Right cardiac atrium (tissue), 5 donors: ENCODE data around the gene PGLYRP4. TPM values are rescaled to one million over a fixed set of nuclear protein-coding genes. Genes with fewer than 3 reads are reported as not detected.
"Not testable (repeated sequence)": the region's sequence is repeated elsewhere in the genome, so short reads cannot be mapped to it uniquely, and the experiment has no call there.

Experiments used
- ATAC-seq, 2 donors: fragments of 200-7000 bp; cut with Tn5 transposase; one replicate each; pipeline versions ENCODE4 v1.8.0 to v1.9.1; 2020; ENCODE audit warnings: moderate library complexity in 2 of 2, mild to moderate bottlenecking in 1 of 2
- DNase-seq, 3 donors: peaks; one replicate each; pipeline ENCODE4 v3.0.0-alpha.2; 2020
- H3K27ac ChIP-seq: one replicate; pipeline ENCODE4 v1.5.1; 2013; ENCODE audit warnings: mild to moderate bottlenecking, low read length, control low read depth, moderate library complexity
- H3K27me3 ChIP-seq: one replicate; pipeline ENCODE4 v1.6.1; 2013; ENCODE audit not compliant: control insufficient read depth, insufficient read depth
- H3K4me1 ChIP-seq: one replicate; pipeline ENCODE4 v1.6.1; 2013; ENCODE audit warnings: low read length; ENCODE audit not compliant: control insufficient read depth, insufficient read depth
- H3K4me3 ChIP-seq: one replicate; pipeline ENCODE4 v1.5.1; 2013; ENCODE audit warnings: low read length, control low read depth
- H3K9me3 ChIP-seq: one replicate; pipeline ENCODE4 v1.6.1; 2013; ENCODE audit warnings: low read length; ENCODE audit not compliant: control insufficient read depth
- WGBS: extraction: QIAGEN DNeasy Blood & Tissue Kit; methylation state at CpG from one replicate; pipeline ENCODE4 v1.1.7; 2013; 5-methylcytosine and 5-hydroxymethylcytosine counted together
- intact Hi-C, 4 donors: fragments of 100-400 bp; cut with DNase I; formaldehyde crosslinking; loops; one replicate each; pipeline versions ENCODE4 v1.11.0 to v1.14.0; 2022 to 2023
- polyA plus RNA-seq: library from polyadenylated mRNA; stranded (reverse); fragments of 200-250 nt; gene quantifications from one replicate; pipeline ENCODE4 v1.2.3, GENCODE V29; 2013
- total RNA-seq, 4 donors: library from RNA; stranded (reverse); fragmentation: NEBNext Ultra II Directional; extraction: Animal tissue kit (Norgen Biotek cat#: 25700); gene quantifications; one replicate each; pipeline ENCODE4 v1.2.1, GENCODE V29; 2021
- donor health status: healthy with polysubstance abuse.
- donor health status: DM: no; HTN: yes; CAD: no.
- donor health status: DM: no; HTN: no; CAD: no.
- donor health status: DM: no; HTN: yes; CAD: no; lungs with severe emphysema.
- donor health status: DM: yes; HTN: yes; CAD: no.

Gene PGLYRP4
- total and polyA plus RNA-seq, 5 donors, result not detected

GRCh38 chr1:153355445-153356071 is 6.9 kb upstream of the PGLYRP4 start:
- WGBS, result 47% methylated on average over 10 of the region's 10 CpGs
- intact Hi-C loops, result no loop called here

GRCh38 chr1:153354515-153355193 is 6.0 kb upstream of the PGLYRP4 start:
- DNase-seq (no peak), ATAC-seq (no peak)
- Histone ChIP-seq H3K4me3 (no peak overlapping the region), H3K9me3 (no peaks in the 10 kb centered on the region), H3K4me1 (no peaks in the 10 kb centered on the region), H3K27ac (no peak overlapping the region), H3K27me3 (no peaks in the 10 kb centered on the region)
- intact Hi-C loops, result loop anchor here in 1 of 4 donors (5.0 kb wide), 1 partner anchor 143 kb away; no protein-coding TSS in a partner anchor
- WGBS, result 74% methylated on average over 8 of the region's 8 CpGs

More at GRCh38 chr1:153355445-153356071, 6.9 kb upstream of the PGLYRP4 start:
- DNase-seq (peak; percentile 54 to 79 (median 73)), ATAC-seq (peak; percentile 47 to 52)
- no peaks in the 10 kb centered on the region for H3K9me3 ChIP-seq
- H3K27me3 ChIP-seq, result no peaks in the 10 kb centered on the region
- H3K27ac ChIP-seq, result no peak overlapping the region
- no peaks in the 10 kb centered on the region for H3K4me1 ChIP-seq
- no peak overlapping the region for H3K4me3 ChIP-seq

- no peak overlapping the region for H3K4me3 ChIP-seq
- no peaks in the 10 kb centered on the region for H3K27me3 ChIP-seq
- H3K4me1 ChIP-seq, result no peaks in the 10 kb centered on the region
- ATAC-seq (no peak), DNase-seq (peak in 1 of 3 donors; percentile 39)
- WGBS, result 79% methylated on average over 7 of the region's 7 CpGs
- intact Hi-C loops, result loop anchor here (2.0 to 5.0 kb wide), 2 partner anchors 141 to 144 kb away; no protein-coding TSS in a partner anchor
- no peak overlapping the region for H3K27ac ChIP-seq
- no peaks in the 10 kb centered on the region for H3K9me3 ChIP-seq
Measured at GRCh38 chr1:153353226-153353947, 4.7 kb upstream of the PGLYRP4 start.

GRCh38 chr1:153352523-153352922 is 3.9 kb upstream of the PGLYRP4 start:
- whole genome bisulfite sequencing, result under 1% methylated on average over 4 of the region's 4 CpGs
- H3K27ac ChIP-seq, result no peak overlapping the region
- peak; percentile 50 to 84 (median 80) for DNase-seq

GRCh38 chr1:153350321-153350957 is 1.8 kb upstream of the PGLYRP4 start:
- Histone ChIP-seq H3K9me3 (no peaks in the 10 kb centered on the region), H3K4me3 (no peak overlapping the region), H3K27ac (no peak overlapping the region), H3K27me3 (no peaks in the 10 kb centered on the region), H3K4me1 (no peaks in the 10 kb centered on the region)
- ATAC-seq, result no peak
- no peak for DNase-seq
- intact Hi-C loops, result loop anchor here in 1 of 4 donors (5.0 kb wide), 1 partner anchor 147 kb away; no protein-coding TSS in a partner anchor
- 25% methylated on average over 1 of the region's 1 CpG for WGBS

More at GRCh38 chr1:153352523-153352922, 3.9 kb upstream of the PGLYRP4 start:
- peak; percentile 73 to 82 for ATAC-seq
- Histone ChIP-seq H3K9me3 (no peaks in the 10 kb centered on the region), H3K4me3 (no peak overlapping the region), H3K27me3 (no peaks in the 10 kb centered on the region), H3K4me1 (no peaks in the 10 kb centered on the region)
- intact Hi-C loops, result loop anchor here (2.0 to 5.0 kb wide), 2 partner anchors 142 to 145 kb away; no protein-coding TSS in a partner anchor

- Histone ChIP-seq H3K4me3 (no peak overlapping the region), H3K27ac (no peak overlapping the region), H3K9me3 (no peaks in the 10 kb centered on the region), H3K27me3 (no peaks in the 10 kb centered on the region), H3K4me1 (no peaks in the 10 kb centered on the region)
- intact Hi-C loops, result loop anchor here in 1 of 4 donors (5.0 kb wide), 1 partner anchor 148 kb away; no protein-coding TSS in a partner anchor
- 61% methylated on average over 17 of the region's 17 CpGs for WGBS
- ATAC-seq (no peak), DNase-seq (no peak)
Measured at GRCh38 chr1:153349363-153350320, 1.0 kb upstream of the PGLYRP4 start.

- intact Hi-C loops, result no loop called here
- H3K27me3 ChIP-seq, result no peaks in the 10 kb centered on the region
- H3K9me3 ChIP-seq, result no peaks in the 10 kb centered on the region
- H3K4me1 ChIP-seq, result peaks cover 2% of the 10 kb centered on the region
- no peak overlapping the region for H3K4me3 ChIP-seq
- no peak overlapping the region for H3K27ac ChIP-seq
- WGBS, result 70% methylated on average over 7 of the region's 7 CpGs
- DNase-seq (no peak), ATAC-seq (no peak)
Measured at GRCh38 chr1:153347856-153348255, 785 bp downstream of the PGLYRP4 start.

- H3K4me1 ChIP-seq, ATAC-seq, H3K4me3 ChIP-seq, H3K27me3 ChIP-seq, H3K9me3 ChIP-seq, DNase-seq, H3K27ac ChIP-seq, intact Hi-C loops: not testable (repeated sequence)
- 62% methylated on average over 14 of the region's 14 CpGs for WGBS
Measured at GRCh38 chr1:153347049-153347448, 1.6 kb downstream of the PGLYRP4 start.

GRCh38 chr1:153346077-153346723 is 2.4 kb downstream of the PGLYRP4 start:
- peaks cover 2% of the 10 kb centered on the region for H3K4me1 ChIP-seq
- no peak overlapping the region for H3K27ac ChIP-seq
- H3K9me3 ChIP-seq, result no peaks in the 10 kb centered on the region
- ATAC-seq, result no peak
- DNase-seq, result no peak
- WGBS, result 73% methylated on average over 6 of the region's 6 CpGs
- H3K27me3 ChIP-seq, result no peaks in the 10 kb centered on the region
- no peak overlapping the region for H3K4me3 ChIP-seq
- intact Hi-C loops, result no loop called here
